Esophagus (tissue), 2 donors: ENCODE results near the gene ZNF274. TPM values are rescaled to one million over a fixed set of nuclear protein-coding genes. Genes with fewer than 3 reads are reported as not detected.

Experiments
- H3K27ac ChIP-seq, 2 donors: one replicate each; pipeline ENCODE4 v1.5.1; 2013; ENCODE audit warnings: low read depth in 2 of 2, mild to moderate bottlenecking in 2 of 2, inconsistent platforms in 1 of 2, low read length in 1 of 2, moderate library complexity in 1 of 2
- H3K27me3 ChIP-seq, 2 donors: one replicate each; pipeline ENCODE4 v1.6.1; 2013; ENCODE audit warnings: low read length in 2 of 2, control low read depth in 1 of 2, mild to moderate bottlenecking in 1 of 2; ENCODE audit not compliant: insufficient read depth in 2 of 2, control insufficient read depth in 1 of 2
- H3K36me3 ChIP-seq, 2 donors: one replicate each; pipeline ENCODE4 v1.6.1; 2013; ENCODE audit warnings: low read length in 1 of 2; ENCODE audit not compliant: control insufficient read depth in 2 of 2, insufficient read depth in 2 of 2
- H3K4me1 ChIP-seq, 2 donors: one replicate each; pipeline ENCODE4 v1.6.1; 2013; ENCODE audit warnings: low read length in 1 of 2; ENCODE audit not compliant: control insufficient read depth in 2 of 2, insufficient read depth in 2 of 2
- H3K4me3 ChIP-seq, 2 donors: one replicate each; pipeline ENCODE4 v1.5.1; 2013; ENCODE audit warnings: low read length in 2 of 2, mild to moderate bottlenecking in 2 of 2, low read depth in 1 of 2, moderate library complexity in 1 of 2
- H3K9me3 ChIP-seq, 2 donors: one replicate each; pipeline ENCODE4 v1.6.1; 2013; ENCODE audit warnings: mild to moderate bottlenecking in 2 of 2, low read depth in 1 of 2, low read length in 1 of 2, moderate library complexity in 1 of 2; ENCODE audit not compliant: control insufficient read depth in 2 of 2, insufficient read depth in 1 of 2
- WGBS, 2 donors: extraction: QIAGEN DNeasy Blood & Tissue Kit; methylation state at CpG; one replicate each; pipeline ENCODE4 v1.1.7; 2013; 5-methylcytosine and 5-hydroxymethylcytosine counted together
- polyA plus RNA-seq, 2 donors: library from polyadenylated mRNA; stranded (reverse); fragments of 200-250 nt; gene quantifications; one replicate each; pipeline ENCODE4 v1.2.3, GENCODE V29; 2013
- donor health status: healthy with polysubstance abuse.
- donor health status: Bipolar disorder and iron deficiency.

Gene ZNF274
- polyA plus RNA-seq, 2 donors: 15.4 to 16.7 TPM

DNA sequence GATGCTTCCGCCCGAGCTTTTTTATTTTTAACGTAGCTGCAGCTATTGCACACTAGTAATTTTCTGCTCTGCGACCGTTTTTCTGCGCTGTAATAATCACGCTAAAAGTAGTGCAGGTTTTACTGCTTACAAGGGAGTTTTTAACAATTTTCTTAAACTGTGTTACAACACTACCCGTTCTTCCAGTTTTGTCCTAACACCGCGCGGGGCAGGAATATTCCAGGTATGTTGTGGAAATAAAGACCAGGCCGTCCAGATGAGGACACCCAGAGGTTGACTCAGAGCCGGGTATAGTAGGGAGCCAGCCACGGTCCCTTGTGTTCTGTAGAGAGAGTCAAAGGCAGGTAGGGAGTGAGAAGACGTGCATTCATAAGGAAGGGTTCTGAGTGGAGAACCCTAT, 21.7 kb downstream of the ZNF274 start:
- Histone ChIP-seq H3K4me3 (peak overlapping the region in 1 of 2 donors; percentile 11), H3K4me1 (no peaks in the 10 kb centered on the region), H3K36me3 (peaks cover 37 to 48% of the 10 kb centered on the region in 2 donors), H3K27ac (no peak overlapping the region), H3K9me3 (peaks cover 74 to 85% of the 10 kb centered on the region in 2 donors), H3K27me3 (no peaks in the 10 kb centered on the region)
- 41 to 49% methylated on average over 15 of the region's 15 CpGs for WGBS, 2 donors

- WGBS, 2 donors: 96 to 100% methylated on average over 7 to 8 of the region's 8 CpGs
- H3K27me3 ChIP-seq: no peaks in the 10 kb centered on the region
- no peak overlapping the region for H3K27ac ChIP-seq
- no peaks in the 10 kb centered on the region for H3K4me1 ChIP-seq
- H3K4me3 ChIP-seq: no peak overlapping the region
- peaks cover 65 to 66% of the 10 kb centered on the region in 2 donors for H3K36me3 ChIP-seq
- H3K9me3 ChIP-seq: peaks cover 76 to 85% of the 10 kb centered on the region in 2 donors
Measured at GRCh38 chr19:58209577-58209976, 26.7 kb downstream of the ZNF274 start.

- H3K4me1 ChIP-seq: no peaks in the 10 kb centered on the region
- H3K36me3 ChIP-seq: peaks cover 51 to 53% of the 10 kb centered on the region in 2 donors
- H3K9me3 ChIP-seq: peaks cover 71 to 81% of the 10 kb centered on the region in 2 donors
- no peak overlapping the region for H3K4me3 ChIP-seq
- WGBS, 2 donors: 97 to 98% methylated on average over 17 of the region's 17 CpGs
- H3K27ac ChIP-seq: no peak overlapping the region
- H3K27me3 ChIP-seq: no peaks in the 10 kb centered on the region
Measured at GRCh38 chr19:58212336-58213074, 29.6 kb downstream of the ZNF274 start.

DNA sequence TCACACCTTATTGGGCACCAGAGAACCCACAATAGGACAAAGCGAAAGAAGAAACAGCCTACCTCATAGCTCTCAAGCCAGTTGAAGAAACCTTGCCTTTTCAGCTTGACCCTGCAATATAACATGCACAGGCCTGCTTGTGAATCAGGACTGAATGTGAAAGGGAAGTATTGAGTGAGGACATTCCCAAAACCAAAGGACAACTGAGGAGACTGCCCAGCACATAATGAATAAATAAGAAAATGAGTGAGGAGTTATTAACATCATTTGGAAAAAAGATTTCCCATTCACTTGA, 30.2 kb downstream of the ZNF274 start:
- Histone ChIP-seq H3K27me3 (no peaks in the 10 kb centered on the region), H3K36me3 (peaks cover 46 to 48% of the 10 kb centered on the region in 2 donors), H3K4me1 (no peaks in the 10 kb centered on the region), H3K9me3 (peaks cover 67 to 78% of the 10 kb centered on the region in 2 donors), H3K4me3 (no peak overlapping the region), H3K27ac (no peak overlapping the region)
- WGBS, 2 donors: 100% methylated on average over 1 of the region's 1 CpG

- H3K27me3 ChIP-seq: no peaks in the 10 kb centered on the region
- H3K9me3 ChIP-seq: peaks cover 41 to 43% of the 10 kb centered on the region in 2 donors
- no peak overlapping the region for H3K27ac ChIP-seq
- 43 to 56% methylated on average over 34 of the region's 34 CpGs for WGBS, 2 donors
- no peak overlapping the region for H3K4me3 ChIP-seq
- peaks cover 10% of the 10 kb centered on the region in 2 donors for H3K36me3 ChIP-seq
- H3K4me1 ChIP-seq: no peaks in the 10 kb centered on the region
Measured at GRCh38 chr19:58217069-58217481, 34.2 kb downstream of the ZNF274 start.

- Histone ChIP-seq H3K27me3 (no peaks in the 10 kb centered on the region), H3K4me3 (no peak overlapping the region), H3K4me1 (no peaks in the 10 kb centered on the region), H3K36me3 (peaks cover 3% of the 10 kb centered on the region in 2 donors), H3K9me3 (peaks cover 34 to 35% of the 10 kb centered on the region in 2 donors), H3K27ac (no peak overlapping the region)
- WGBS, 2 donors: 94 to 95% methylated on average over 25 of the region's 25 CpGs
Measured at GRCh38 chr19:58217607-58218391, 34.9 kb downstream of the ZNF274 start.

- no peaks in the 10 kb centered on the region for H3K36me3 ChIP-seq
- no peaks in the 10 kb centered on the region for H3K27me3 ChIP-seq
- no peaks in the 10 kb centered on the region for H3K4me1 ChIP-seq
- H3K9me3 ChIP-seq: peaks cover 28 to 29% of the 10 kb centered on the region in 2 donors
- no peak overlapping the region for H3K27ac ChIP-seq
- 46 to 55% methylated on average over 9 of the region's 9 CpGs for WGBS, 2 donors
- no peak overlapping the region for H3K4me3 ChIP-seq
Measured at GRCh38 chr19:58218899-58219298, 36.0 kb downstream of the ZNF274 start.

- Histone ChIP-seq H3K36me3 (peaks cover 11 to 20% of the 10 kb centered on the region in 2 donors), H3K4me1 (peaks cover 2 to 13% of the 10 kb centered on the region in 2 donors), H3K9me3 (peaks cover 8 to 17% of the 10 kb centered on the region in 2 donors), H3K4me3 (peak overlapping the region; percentile 65 to 84), H3K27ac (peak overlapping the region; percentile 86 to 88), H3K27me3 (no peaks in the 10 kb centered on the region)
- 9% methylated on average over 23 of the region's 23 CpGs for WGBS, 2 donors
Measured at GRCh38 chr19:58227964-58228584, 45.2 kb downstream of the ZNF274 start.

DNA sequence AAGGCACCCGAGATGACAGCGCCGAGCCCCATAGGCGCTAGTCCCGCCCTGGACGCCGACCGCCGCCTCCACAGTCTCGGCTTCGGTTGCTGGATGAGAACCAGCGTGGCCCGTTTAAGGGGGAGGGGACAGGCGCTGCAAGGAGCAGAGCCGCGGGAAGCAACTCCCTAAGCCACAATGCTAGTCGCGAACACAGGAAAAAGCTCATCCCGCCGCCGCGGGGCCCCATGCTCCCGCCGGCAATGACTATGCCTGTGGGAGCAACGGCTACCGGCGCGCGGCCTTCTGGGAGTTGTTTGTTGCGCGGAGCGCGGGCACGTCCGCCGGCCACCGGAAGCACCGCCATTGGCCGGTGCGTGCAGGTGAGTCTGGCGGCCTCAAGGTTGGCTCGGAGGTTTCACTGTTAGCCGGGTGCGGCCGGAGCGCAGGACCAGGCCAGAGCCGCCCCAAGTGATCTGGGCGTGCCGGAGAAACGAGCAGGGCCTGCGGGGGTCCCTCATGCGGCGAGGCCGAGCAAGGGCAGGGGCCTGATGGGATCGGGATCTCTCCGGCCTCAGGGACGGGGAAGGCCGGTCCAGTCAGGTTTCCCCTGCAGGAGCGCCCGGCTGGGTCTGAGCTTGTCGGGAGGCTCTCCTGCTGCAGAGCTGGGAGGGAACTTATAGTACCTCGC, 45.9 kb downstream of the ZNF274 start, which contains the start of gene ZNF544:
Gene ZNF544, plus strand, starts transcription at position 330 of the 670 bp plus-strand sequence. CDS start 15,110 bp downstream, outside the sequence.
- Histone ChIP-seq H3K4me1 (peaks cover 2 to 13% of the 10 kb centered on the region in 2 donors), H3K27ac (peak within 1 kb of the TSS; percentile 86 to 88), H3K4me3 (peak within 1 kb of the TSS; percentile 65 to 84), H3K36me3 (peaks cover 11 to 21% of the 10 kb centered on the region in 2 donors), H3K9me3 (peaks cover 8 to 17% of the 10 kb centered on the region in 2 donors), H3K27me3 (no peaks in the 10 kb centered on the region)
- WGBS, 2 donors: 0 to 1% methylated on average over 54 to 62 of the region's 62 CpGs
